ENCODE measurements around the gene CNBD2.
A peak's percentile ranks its signal among the peaks of the same experiment; 100 is the strongest.
"Not testable (repeated sequence)": the region's sequence is repeated elsewhere in the genome, so short reads cannot be mapped to it uniquely, and the experiment has no call there.

CNBD2 gene

GRCh38 chr20:36063916-36064657 lies 95.7 kb downstream of the CNBD2 start:
- DNase-seq (ENCODE audit: low read depth) = no peak

GRCh38 chr20:36064658-36065426 lies 96.5 kb downstream of the CNBD2 start:
- DNase-seq (ENCODE audit: low read depth) = peak; percentile 91

GRCh38 chr20:36065427-36065998 lies 97.1 kb downstream of the CNBD2 start:
- DNase-seq (ENCODE audit: low read depth) = no peak

- no peak for DNase-seq (ENCODE audit: low read depth)
These were observed 98.4 kb downstream of the CNBD2 start for GRCh38 chr20:36066777-36067176.

GRCh38 chr20:36068526-36068925 lies 100.1 kb downstream of the CNBD2 start:
- not testable (repeated sequence) for DNase-seq (ENCODE audit: low read depth)

- no peak for DNase-seq (ENCODE audit: low read depth)
These were observed 102.1 kb downstream of the CNBD2 start for GRCh38 chr20:36070451-36070850.

- no peak for DNase-seq (ENCODE audit: low read depth)
These were observed 103.5 kb downstream of the CNBD2 start for GRCh38 chr20:36071848-36072247.

- DNase-seq (ENCODE audit: low read depth) = no peak
These were observed 106.6 kb downstream of the CNBD2 start for GRCh38 chr20:36074983-36075382.

- not testable (repeated sequence) for DNase-seq (ENCODE audit: low read depth)
These were observed 109.4 kb downstream of the CNBD2 start for GRCh38 chr20:36077762-36078161.

GRCh38 chr20:36079486-36079885 lies 111.1 kb downstream of the CNBD2 start:
- no peak for DNase-seq (ENCODE audit: low read depth)

GRCh38 chr20:36079984-36080383 lies 111.6 kb downstream of the CNBD2 start:
- not testable (repeated sequence) for DNase-seq (ENCODE audit: low read depth)
